ENCODE results near the gene MYL12B.

MYL12B gene

GRCh38 chr18:3281456-3282400 lies 19.8 kb downstream of the MYL12B start:
- Histone ChIP-seq H2BK120ac (ENCODE audit: low read depth, low read length) (no peak overlapping the region), H3K4ac (ENCODE audit: low read length) (no peak overlapping the region), H3K23ac (ENCODE audit: low read depth, low read length, poor library complexity) (no peak overlapping the region), H4K8ac (ENCODE audit: low read depth, low read length) (no peak overlapping the region), H3K79me1 (ENCODE audit: low read depth, low read length) (no peaks in the 10 kb centered on the region), H3K14ac (ENCODE audit: low read length) (no peak overlapping the region), H3K4me1 (ENCODE audit: control insufficient read depth in 2 of 2, insufficient read depth in 1 of 2, low read depth in 1 of 2, low read length in 2 of 2) (peaks cover 0 to 5% of the 10 kb centered on the region in 2 donors), H2BK12ac (ENCODE audit: low read length) (no peak overlapping the region), H2BK15ac (ENCODE audit: low read length) (no peak overlapping the region), H3K4me3 (ENCODE audit: low read length in 2 of 2) (no peak overlapping the region), H3K36me3 (replicated peaks in 1 of 2; ENCODE audit: control insufficient read depth in 2 of 2, insufficient read depth in 2 of 2, low read length in 2 of 2) (peaks cover 4 to 29% of the 10 kb centered on the region in 2 donors), H3K9me3 (replicated peaks in 1 of 2; ENCODE audit: control insufficient read depth in 2 of 2, insufficient read depth in 1 of 2, low read depth in 1 of 2, low read length in 2 of 2) (peaks cover 0 to 2% of the 10 kb centered on the region in 2 donors), H2AK5ac (ENCODE audit: low read depth, low read length) (no peak overlapping the region), H4K91ac (ENCODE audit: low read depth, low read length, poor library complexity) (no peak overlapping the region), H3K4me2 (ENCODE audit: insufficient read depth, low read length, poor library complexity, severe bottlenecking) (no peak overlapping the region), H3K27me3 (ENCODE audit: control insufficient read depth in 3 of 3, insufficient read depth in 3 of 3, low read depth in 1 of 3, low read length in 3 of 3) (no peaks in the 10 kb centered on the region), H3K27ac (replicated peaks; ENCODE audit: low read length) (no peak overlapping the region), H3K9ac (ENCODE audit: low read depth, low read length, poor library complexity) (no peak overlapping the region), H2BK5ac (ENCODE audit: low read length) (no peak overlapping the region), H3K18ac (ENCODE audit: low read length) (no peak overlapping the region), H2AFZ (ENCODE audit: low read length) (peak overlapping the region; percentile 70)
- DNase-seq (ENCODE audit: low spot score), result peak; percentile 70
- WGBS, 2 donors (ENCODE audit: extremely low coverage in 2 of 2, insufficient read length in 2 of 2, insufficient replicate concordance in 1 of 2), result no CpG with 5 or more reads among the region's 2 CpGs

GRCh38 chr18:3283253-3283863 lies 21.4 kb downstream of the MYL12B start:
- no CpG with 5 or more reads among the region's 10 CpGs for WGBS, 2 donors (ENCODE audit: extremely low coverage in 2 of 2, insufficient read length in 2 of 2, insufficient replicate concordance in 1 of 2)
- H3K4me3 ChIP-seq (ENCODE audit: low read length in 2 of 2), result no peak overlapping the region

DNA sequence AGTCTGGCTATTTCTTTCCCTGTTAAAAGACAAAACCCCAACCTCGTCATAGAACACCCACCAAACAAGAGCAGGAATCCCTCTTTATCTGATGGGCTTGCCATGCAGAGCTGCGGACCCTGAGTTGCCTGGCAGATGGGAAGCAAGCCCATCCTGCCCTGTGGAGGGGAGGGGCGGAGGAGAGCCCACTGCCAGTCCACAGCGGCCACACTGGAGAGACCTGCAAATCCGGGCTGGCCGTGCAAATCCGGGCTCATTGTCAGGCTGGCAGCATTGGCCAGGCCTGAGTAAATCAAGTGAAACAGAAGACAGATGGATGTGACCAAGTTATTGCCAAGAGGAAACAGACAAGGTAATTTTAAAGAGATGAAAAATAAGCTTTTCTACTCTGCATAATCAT lies 22.0 kb downstream of the MYL12B start:
- H3K79me1 ChIP-seq (ENCODE audit: low read depth, low read length), result no peaks in the 10 kb centered on the region
- H2BK12ac ChIP-seq (ENCODE audit: low read length), result peak overlapping the region; percentile 96
- no peak overlapping the region for H3K4me3 ChIP-seq (ENCODE audit: low read length in 2 of 2)
- H3K14ac ChIP-seq (ENCODE audit: low read length), result peak overlapping the region; percentile 13
- DNase-seq (ENCODE audit: low spot score), result no peak
- no peak overlapping the region for H3K23ac ChIP-seq (ENCODE audit: low read depth, low read length, poor library complexity)
- no peak overlapping the region for H3K4me2 ChIP-seq (ENCODE audit: insufficient read depth, low read length, poor library complexity, severe bottlenecking)
- peaks cover 0 to 7% of the 10 kb centered on the region in 2 donors for H3K36me3 ChIP-seq (replicated peaks in 1 of 2; ENCODE audit: control insufficient read depth in 2 of 2, insufficient read depth in 2 of 2, low read length in 2 of 2)
- no peak overlapping the region for H3K4ac ChIP-seq (ENCODE audit: low read length)
- peak overlapping the region; percentile 47 for H2AFZ ChIP-seq (ENCODE audit: low read length)
- no peak overlapping the region for H2BK5ac ChIP-seq (ENCODE audit: low read length)
- no peak overlapping the region for H2BK15ac ChIP-seq (ENCODE audit: low read length)
- H3K27me3 ChIP-seq (ENCODE audit: control insufficient read depth in 3 of 3, insufficient read depth in 3 of 3, low read depth in 1 of 3, low read length in 3 of 3), result no peaks in the 10 kb centered on the region
- H3K9ac ChIP-seq (ENCODE audit: low read depth, low read length, poor library complexity), result no peak overlapping the region
- no CpG with 5 or more reads among the region's 7 CpGs for WGBS, 2 donors (ENCODE audit: extremely low coverage in 2 of 2, insufficient read length in 2 of 2, insufficient replicate concordance in 1 of 2)
- H2BK120ac ChIP-seq (ENCODE audit: low read depth, low read length), result no peak overlapping the region
- peaks cover 1 to 2% of the 10 kb centered on the region in 2 donors for H3K9me3 ChIP-seq (replicated peaks in 1 of 2; ENCODE audit: control insufficient read depth in 2 of 2, insufficient read depth in 1 of 2, low read depth in 1 of 2, low read length in 2 of 2)
- H3K4me1 ChIP-seq (ENCODE audit: control insufficient read depth in 2 of 2, insufficient read depth in 1 of 2, low read depth in 1 of 2, low read length in 2 of 2), result peaks cover 0 to 5% of the 10 kb centered on the region in 2 donors
- H4K8ac ChIP-seq (ENCODE audit: low read depth, low read length), result no peak overlapping the region
- H2AK5ac ChIP-seq (ENCODE audit: low read depth, low read length), result no peak overlapping the region
- H3K18ac ChIP-seq (ENCODE audit: low read length), result peak overlapping the region; percentile 81
- H4K91ac ChIP-seq (ENCODE audit: low read depth, low read length, poor library complexity), result no peak overlapping the region
- H3K27ac ChIP-seq (replicated peaks; ENCODE audit: low read length), result no peak overlapping the region

More at GRCh38 chr18:3283253-3283863, 21.4 kb downstream of the MYL12B start:
- Histone ChIP-seq H3K9me3 (replicated peaks in 1 of 2; ENCODE audit: control insufficient read depth in 2 of 2, insufficient read depth in 1 of 2, low read depth in 1 of 2, low read length in 2 of 2) (peaks cover 0 to 2% of the 10 kb centered on the region in 2 donors), H2BK12ac (ENCODE audit: low read length) (peak overlapping the region; percentile 43), H3K27me3 (ENCODE audit: control insufficient read depth in 3 of 3, insufficient read depth in 3 of 3, low read depth in 1 of 3, low read length in 3 of 3) (no peaks in the 10 kb centered on the region), H2BK5ac (ENCODE audit: low read length) (no peak overlapping the region), H2BK120ac (ENCODE audit: low read depth, low read length) (no peak overlapping the region), H3K79me1 (ENCODE audit: low read depth, low read length) (no peaks in the 10 kb centered on the region), H3K9ac (ENCODE audit: low read depth, low read length, poor library complexity) (no peak overlapping the region), H3K4me2 (ENCODE audit: insufficient read depth, low read length, poor library complexity, severe bottlenecking) (no peak overlapping the region), H2AFZ (ENCODE audit: low read length) (no peak overlapping the region), H3K23ac (ENCODE audit: low read depth, low read length, poor library complexity) (no peak overlapping the region), H3K27ac (replicated peaks; ENCODE audit: low read length) (no peak overlapping the region), H3K36me3 (replicated peaks in 1 of 2; ENCODE audit: control insufficient read depth in 2 of 2, insufficient read depth in 2 of 2, low read length in 2 of 2) (peaks cover 0 to 12% of the 10 kb centered on the region in 2 donors), H3K4me1 (ENCODE audit: control insufficient read depth in 2 of 2, insufficient read depth in 1 of 2, low read depth in 1 of 2, low read length in 2 of 2) (peaks cover 0 to 5% of the 10 kb centered on the region in 2 donors), H4K91ac (ENCODE audit: low read depth, low read length, poor library complexity) (no peak overlapping the region), H3K4ac (ENCODE audit: low read length) (no peak overlapping the region), H4K8ac (ENCODE audit: low read depth, low read length) (no peak overlapping the region), H2AK5ac (ENCODE audit: low read depth, low read length) (no peak overlapping the region), H2BK15ac (ENCODE audit: low read length) (no peak overlapping the region), H3K18ac (ENCODE audit: low read length) (no peak overlapping the region), H3K14ac (ENCODE audit: low read length) (no peak overlapping the region)
- no peak for DNase-seq (ENCODE audit: low spot score)

- H3K14ac ChIP-seq (ENCODE audit: low read length), result no peak overlapping the region
- H3K9ac ChIP-seq (ENCODE audit: low read depth, low read length, poor library complexity), result no peak overlapping the region
- H2AK5ac ChIP-seq (ENCODE audit: low read depth, low read length), result no peak overlapping the region
- no peak overlapping the region for H3K4me3 ChIP-seq (ENCODE audit: low read length in 2 of 2)
- peaks cover 0 to 5% of the 10 kb centered on the region in 2 donors for H3K4me1 ChIP-seq (ENCODE audit: control insufficient read depth in 2 of 2, insufficient read depth in 1 of 2, low read depth in 1 of 2, low read length in 2 of 2)
- H2AFZ ChIP-seq (ENCODE audit: low read length), result no peak overlapping the region
- no peak overlapping the region for H2BK15ac ChIP-seq (ENCODE audit: low read length)
- no peak overlapping the region for H3K4me2 ChIP-seq (ENCODE audit: insufficient read depth, low read length, poor library complexity, severe bottlenecking)
- peak overlapping the region; percentile 35 for H3K18ac ChIP-seq (ENCODE audit: low read length)
- no peak overlapping the region for H3K27ac ChIP-seq (replicated peaks; ENCODE audit: low read length)
- H3K36me3 ChIP-seq (replicated peaks in 1 of 2; ENCODE audit: control insufficient read depth in 2 of 2, insufficient read depth in 2 of 2, low read length in 2 of 2), result peaks cover 0 to under 1% of the 10 kb centered on the region in 2 donors
- peaks cover 4% of the 10 kb centered on the region in 2 donors for H3K9me3 ChIP-seq (replicated peaks in 1 of 2; ENCODE audit: control insufficient read depth in 2 of 2, insufficient read depth in 1 of 2, low read depth in 1 of 2, low read length in 2 of 2)
- no peak overlapping the region for H3K23ac ChIP-seq (ENCODE audit: low read depth, low read length, poor library complexity)
- no peak overlapping the region for H4K91ac ChIP-seq (ENCODE audit: low read depth, low read length, poor library complexity)
- H2BK5ac ChIP-seq (ENCODE audit: low read length), result no peak overlapping the region
- H3K27me3 ChIP-seq (ENCODE audit: control insufficient read depth in 3 of 3, insufficient read depth in 3 of 3, low read depth in 1 of 3, low read length in 3 of 3), result no peaks in the 10 kb centered on the region
- no peak overlapping the region for H4K8ac ChIP-seq (ENCODE audit: low read depth, low read length)
- no peak for DNase-seq (ENCODE audit: low spot score)
- WGBS, 2 donors (ENCODE audit: extremely low coverage in 2 of 2, insufficient read length in 2 of 2, insufficient replicate concordance in 1 of 2), result no CpG with 5 or more reads among the region's 9 CpGs
- H3K4ac ChIP-seq (ENCODE audit: low read length), result no peak overlapping the region
- no peak overlapping the region for H2BK120ac ChIP-seq (ENCODE audit: low read depth, low read length)
- no peaks in the 10 kb centered on the region for H3K79me1 ChIP-seq (ENCODE audit: low read depth, low read length)
- peak overlapping the region; percentile 82 for H2BK12ac ChIP-seq (ENCODE audit: low read length)
These were observed 22.6 kb downstream of the MYL12B start for GRCh38 chr18:3284501-3284900.

Measured in neuronal stem cell (in vitro differentiated cells).